Right ventricle myocardium inferior (tissue), 1 donor: Measurements from ENCODE around the gene PKP2. TPM values are rescaled to one million over a fixed set of nuclear protein-coding genes. Genes with fewer than 3 reads are reported as not detected.

Source experiments
- ATAC-seq: fragments of 200-7000 bp; cut with Tn5 transposase; one replicate; pipeline ENCODE4 v1.9.1; 2020; ENCODE audit warnings: mild to moderate bottlenecking, moderate library complexity
- DNase-seq: peaks from one replicate; pipeline ENCODE4 v3.0.0; 2021; ENCODE audit errors: missing footprints
- intact Hi-C: fragments of 100-400 bp; cut with DNase I; formaldehyde crosslinking; loops from one replicate; pipeline ENCODE4 v1.11.0; 2022
- total RNA-seq: library from RNA; stranded (reverse); fragmentation: NEBNext Ultra II Directional; extraction: Animal tissue kit (Norgen Biotek cat#: 25700); gene quantifications from one replicate; pipeline ENCODE4 v1.2.1, GENCODE V29; 2021
- donor health status: DM: no; HTN: yes; CAD: no; lungs with severe emphysema.

Gene PKP2
- total RNA-seq, 1 donor from 2014 or later, result 378 TPM

GRCh38 chr12:32742133-32742532 lies 154.4 kb downstream of the PKP2 start:
- DNase-seq (no peak), ATAC-seq (no peak)
- intact Hi-C loops, result no loop called here

Other genes with a start within 250 kb of the PKP2 start
- 53.5 TPM for gene DNM1L, start 217.5 kb downstream of the PKP2 start, total RNA-seq
- gene YARS2, start 140.9 kb downstream of the PKP2 start, total RNA-seq, result 9.7 TPM